ENCODE data around the gene MIEF1.

The MIEF1 gene

DNA sequence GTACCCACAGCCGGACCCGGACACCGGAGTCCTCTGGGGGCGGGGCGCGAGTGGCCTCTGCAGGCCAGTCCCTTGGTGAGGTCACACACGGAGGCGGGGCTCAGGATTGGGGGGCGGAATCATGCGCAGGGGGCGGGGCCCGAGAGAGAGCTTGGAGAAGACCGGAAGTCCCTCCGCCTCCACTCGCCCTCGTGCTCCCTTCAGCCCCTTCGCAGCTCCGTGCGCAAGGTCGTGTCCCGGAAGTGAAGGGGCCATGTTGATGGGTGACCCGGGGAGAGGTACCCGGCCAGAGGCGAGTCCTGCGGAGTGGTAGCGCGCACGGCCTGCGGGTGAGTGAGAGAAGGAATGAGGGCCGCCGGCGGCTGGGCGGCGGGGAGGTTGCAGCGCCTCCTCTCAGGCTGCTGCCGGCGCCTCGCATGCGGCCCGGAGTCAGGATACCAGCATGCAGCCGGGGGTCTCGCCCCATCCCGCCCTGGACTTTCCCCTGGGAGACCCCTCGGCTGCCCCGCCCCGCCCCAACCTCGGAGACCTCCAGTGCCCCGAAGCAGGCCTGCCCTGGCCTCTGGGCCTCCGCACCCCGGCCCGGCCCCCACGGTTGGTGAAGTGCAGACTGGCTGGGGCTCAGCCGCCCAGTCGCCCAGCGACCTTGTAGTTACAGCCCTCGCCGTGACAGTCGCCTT is at the start of gene MIEF1:
Gene MIEF1, plus strand, starts transcription at position 182 of the 680 bp plus-strand sequence. CDS start 9,005 bp downstream, outside the sequence.
- peak; percentile 87 for DNase-seq

GRCh38 chr22:39452740-39453040 is 49.4 kb upstream of the MIEF1 start:
- DNase-seq, result no peak

DNA sequence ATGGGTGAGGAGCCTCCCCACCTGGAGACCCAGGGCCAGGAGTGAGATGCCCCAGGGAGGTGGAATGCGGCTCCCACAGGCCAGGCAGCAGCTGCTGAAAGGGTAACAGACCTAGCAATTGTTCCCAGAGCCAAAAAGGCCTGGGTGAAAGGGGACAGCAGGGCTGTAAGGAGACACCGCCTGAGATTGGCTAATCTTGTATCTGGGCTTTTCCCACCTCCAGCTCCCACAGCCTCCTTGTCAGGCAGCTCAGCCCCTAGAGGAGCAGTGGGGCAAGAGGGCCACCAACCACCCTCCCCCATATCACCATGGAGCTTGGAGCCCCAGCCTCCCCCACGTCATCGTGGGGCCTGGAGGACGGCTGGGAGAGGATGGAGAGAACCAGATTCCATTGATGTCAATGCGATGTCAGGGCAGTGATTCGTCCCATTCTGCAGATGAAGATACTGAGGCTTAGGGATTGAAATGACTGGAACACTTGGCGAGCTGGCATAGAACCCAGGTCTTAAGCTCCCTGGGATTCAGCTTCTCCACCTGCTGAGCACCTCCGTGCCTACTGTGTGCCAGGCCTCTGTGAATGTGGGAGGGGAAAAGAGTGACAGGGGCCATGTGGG is 48.2 kb upstream of the MIEF1 start:
- no peak for DNase-seq

- no peak for DNase-seq
Observed at GRCh38 chr22:39454385-39454871, 47.7 kb upstream of the MIEF1 start.

GRCh38 chr22:39456522-39457197 is 45.4 kb upstream of the MIEF1 start, which contains the start of gene MGAT3:
TSS of gene MGAT3 (plus strand) at chr22:39457012. CDS start at chr22:39487348, 30,336 bp downstream.
- no peak for DNase-seq

GRCh38 chr22:39457198-39457555 is 44.9 kb upstream of the MIEF1 start:
- no peak for DNase-seq

GRCh38 chr22:39457556-39458443 is 44.3 kb upstream of the MIEF1 start:
- DNase-seq, result no peak

- no peak for DNase-seq
Observed at GRCh38 chr22:39458444-39459083, 43.5 kb upstream of the MIEF1 start.

DNA sequence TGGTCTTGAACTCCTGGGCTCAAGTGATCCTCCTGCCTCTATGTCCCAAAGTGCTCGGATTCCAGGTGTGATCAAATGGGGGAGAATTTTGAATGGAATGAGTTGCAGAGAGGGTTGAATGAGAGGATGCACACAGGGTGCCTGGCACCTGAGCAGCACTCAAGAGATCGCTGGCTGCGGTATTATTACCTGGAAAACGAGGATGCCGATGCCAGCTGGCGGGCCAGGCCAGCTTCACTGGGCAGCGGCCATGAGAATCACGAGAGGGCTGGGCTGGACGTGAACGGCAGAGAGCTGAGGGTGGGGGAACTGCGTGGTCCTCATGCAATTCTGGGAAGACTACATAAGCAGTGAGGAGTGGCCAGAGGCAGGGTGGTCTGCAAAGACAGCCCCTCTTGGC is 42.4 kb upstream of the MIEF1 start:
- no peak for DNase-seq

DNA sequence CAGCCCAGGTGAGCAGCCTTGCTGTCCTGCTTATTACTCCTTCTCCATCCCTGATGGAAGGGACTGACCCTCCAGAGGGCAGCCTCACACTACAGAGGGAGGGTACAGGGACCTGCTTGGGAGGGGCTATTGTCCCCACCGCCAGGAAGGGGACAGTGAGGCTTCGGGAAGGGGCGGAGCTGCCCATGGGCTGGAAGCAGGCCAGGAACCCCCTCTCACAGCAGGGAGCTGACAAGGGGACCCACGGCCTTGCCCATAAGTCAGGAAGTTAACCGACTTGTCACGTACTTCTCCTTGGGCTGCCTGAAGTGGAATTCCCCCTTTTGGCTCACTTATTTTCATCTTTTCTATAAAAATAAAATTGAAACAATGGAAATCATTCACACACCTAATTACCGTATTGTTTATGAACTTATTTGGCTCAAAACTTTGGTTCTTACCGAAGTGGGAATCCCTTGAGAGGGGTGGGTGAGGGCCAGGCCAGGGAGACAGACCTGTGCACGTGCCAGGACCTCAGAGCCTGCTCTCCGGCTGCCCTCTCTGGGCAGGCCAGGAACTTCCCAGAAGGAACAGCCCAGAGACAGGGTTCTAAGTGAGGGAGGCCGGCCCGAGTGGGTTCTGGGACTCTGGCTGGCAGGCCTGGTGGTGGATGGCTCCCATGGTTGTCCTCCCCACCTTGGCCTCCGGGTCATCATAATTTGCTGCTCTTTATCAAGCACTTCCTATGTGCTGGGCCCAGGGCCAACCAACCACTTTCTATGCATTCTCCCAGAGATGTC is 39.5 kb upstream of the MIEF1 start:
- no peak for DNase-seq

DNA sequence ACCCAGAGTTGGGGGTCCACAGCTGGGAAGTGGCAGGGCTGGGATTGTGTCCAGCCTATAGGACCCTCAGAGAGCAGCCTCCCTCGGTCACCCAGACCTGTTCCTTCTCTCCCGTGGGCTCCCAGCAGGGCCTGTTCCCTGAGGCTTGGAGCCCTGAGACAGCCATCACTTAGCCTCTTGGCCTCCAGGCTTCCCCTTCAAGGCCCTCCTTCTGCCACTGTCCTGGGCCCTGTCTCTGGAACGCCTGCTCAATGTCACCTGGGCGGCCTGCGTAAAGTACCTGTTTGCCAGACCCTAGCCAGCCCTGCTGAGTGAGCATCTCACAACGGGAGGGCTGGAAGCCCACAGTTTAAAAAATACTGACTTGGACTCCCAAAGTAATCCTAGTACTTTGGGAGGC is 38.8 kb upstream of the MIEF1 start:
- no peak for DNase-seq

GRCh38 chr22:39463931-39464390 is 38.1 kb upstream of the MIEF1 start:
- no peak for DNase-seq

DNA sequence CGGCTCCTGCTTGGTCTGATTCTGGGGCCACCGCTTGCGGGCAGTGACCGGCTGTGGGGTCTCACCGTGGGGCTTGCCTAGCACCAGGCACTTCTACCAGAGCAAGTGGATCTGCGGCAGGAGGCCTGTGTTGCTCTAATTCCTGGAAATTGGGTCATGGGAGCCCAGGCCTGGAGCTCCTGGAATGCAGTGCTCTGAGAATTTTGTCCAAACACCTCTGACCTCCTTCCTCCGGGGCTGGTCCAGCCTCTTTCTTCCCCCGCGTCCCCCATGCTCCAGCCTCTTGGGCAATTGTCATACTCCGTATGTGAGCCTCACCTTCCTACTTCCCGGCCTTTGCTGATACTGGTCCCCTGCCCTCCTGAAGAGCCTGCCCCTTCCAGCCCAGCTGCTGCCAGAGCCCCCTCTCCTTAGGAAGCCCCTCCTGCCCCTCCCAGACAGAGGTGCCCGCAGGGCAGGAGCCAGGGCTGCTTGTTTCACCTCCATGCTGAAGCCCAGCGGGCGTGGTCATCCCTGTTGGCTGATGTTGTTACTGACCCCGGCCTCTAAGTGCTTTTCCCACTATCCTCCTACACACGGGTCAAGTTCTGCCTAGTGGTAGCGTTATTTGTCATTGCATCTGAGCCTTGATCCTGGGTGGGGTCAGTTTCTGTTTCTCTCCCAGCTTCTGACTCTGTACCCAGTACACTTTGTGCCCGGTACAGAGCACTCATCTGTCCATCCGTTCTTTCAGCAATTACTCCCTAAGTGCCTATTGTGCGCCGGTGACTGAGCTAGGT is 35.7 kb upstream of the MIEF1 start:
- no peak for DNase-seq

- no peak for DNase-seq
Observed at GRCh38 chr22:39467390-39467895, 34.6 kb upstream of the MIEF1 start.

DNA sequence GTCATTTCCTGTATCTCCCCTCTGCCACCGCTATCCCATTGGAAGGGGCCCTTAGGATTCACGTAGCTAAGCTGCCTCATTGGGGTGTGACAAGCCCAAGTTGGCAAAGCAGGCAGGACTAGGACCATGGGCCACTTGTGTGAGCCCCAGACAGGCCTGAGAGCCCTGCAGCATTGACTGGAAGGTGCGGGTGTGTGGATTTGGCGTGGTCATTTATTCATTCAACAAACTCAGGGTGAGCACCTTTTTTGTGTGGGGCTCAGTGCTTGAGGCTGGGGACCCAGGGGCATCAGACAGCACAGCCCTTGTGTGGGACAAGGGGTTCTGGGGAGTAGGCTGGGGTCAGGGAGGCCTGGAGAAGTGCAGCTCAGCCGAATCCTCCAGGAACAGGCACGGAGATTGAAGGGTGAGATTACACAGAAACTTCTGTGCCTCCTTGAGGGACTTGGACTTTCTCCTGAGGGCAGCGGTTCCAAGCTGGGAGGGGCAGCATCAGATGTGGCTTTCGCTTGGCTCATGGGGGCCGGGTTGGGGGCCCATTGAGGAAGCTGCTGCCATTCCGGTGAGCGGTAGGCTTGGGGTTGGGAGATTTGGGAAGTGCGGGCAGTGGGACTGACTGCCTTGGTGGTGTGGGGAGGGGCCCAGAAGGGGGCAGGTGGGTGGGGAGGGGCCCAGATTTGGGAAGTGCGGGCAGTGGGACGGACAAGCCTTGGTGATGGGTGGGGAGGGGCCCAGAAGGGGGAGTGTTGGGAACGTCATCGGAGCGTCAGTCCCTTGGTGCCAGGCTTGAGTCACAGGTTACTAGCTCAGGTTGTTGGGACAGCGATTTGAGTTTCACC is 33.4 kb upstream of the MIEF1 start:
- DNase-seq, result no peak

- DNase-seq, result no peak
Observed at GRCh38 chr22:39469326-39469680, 32.8 kb upstream of the MIEF1 start.

GRCh38 chr22:39469681-39470450 is 32.2 kb upstream of the MIEF1 start:
- no peak for DNase-seq

DNA sequence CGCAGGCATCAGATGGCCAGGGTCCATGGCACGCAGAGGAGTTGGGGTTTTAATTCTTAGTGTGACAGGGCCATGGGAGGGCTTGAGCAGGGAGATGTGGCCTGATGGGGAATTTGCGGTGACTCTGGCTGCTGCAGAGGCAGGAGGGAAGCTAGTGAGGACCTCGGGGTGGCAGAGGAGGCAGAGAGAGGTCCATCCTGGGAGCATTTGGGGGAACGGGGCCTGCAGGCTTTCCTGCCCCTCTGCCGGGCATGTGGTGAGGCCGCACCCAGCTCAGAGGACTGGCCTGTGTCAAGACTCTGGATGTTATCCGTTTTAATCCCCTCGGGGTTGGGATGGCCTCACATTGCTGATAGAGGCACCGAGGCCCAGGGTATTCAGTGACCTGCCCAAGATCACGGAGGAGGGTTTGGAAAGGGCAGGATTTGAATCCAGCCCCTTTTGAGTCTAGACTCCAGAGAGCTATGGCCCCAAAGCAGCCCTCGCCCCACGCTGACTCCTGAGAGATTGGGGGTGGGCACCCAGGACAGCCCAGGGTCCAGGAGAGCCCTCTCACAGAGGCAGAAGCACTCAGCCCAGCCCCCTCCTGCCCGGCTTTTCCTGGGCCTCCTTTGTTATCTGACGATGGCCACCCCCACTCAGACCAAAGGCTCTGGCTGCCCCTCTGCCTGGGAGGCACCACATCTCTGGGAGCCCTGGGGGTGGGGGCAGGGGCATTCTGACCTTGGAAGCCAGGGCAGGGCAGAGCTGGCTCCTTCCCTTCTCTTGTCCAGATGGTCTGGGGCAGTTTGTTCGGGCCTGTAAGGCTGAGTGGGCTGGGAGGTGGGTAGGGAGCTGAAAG is 31.4 kb upstream of the MIEF1 start:
- no peak for DNase-seq
